ENCODE data around the gene DOK7.

The DOK7 gene

DNA sequence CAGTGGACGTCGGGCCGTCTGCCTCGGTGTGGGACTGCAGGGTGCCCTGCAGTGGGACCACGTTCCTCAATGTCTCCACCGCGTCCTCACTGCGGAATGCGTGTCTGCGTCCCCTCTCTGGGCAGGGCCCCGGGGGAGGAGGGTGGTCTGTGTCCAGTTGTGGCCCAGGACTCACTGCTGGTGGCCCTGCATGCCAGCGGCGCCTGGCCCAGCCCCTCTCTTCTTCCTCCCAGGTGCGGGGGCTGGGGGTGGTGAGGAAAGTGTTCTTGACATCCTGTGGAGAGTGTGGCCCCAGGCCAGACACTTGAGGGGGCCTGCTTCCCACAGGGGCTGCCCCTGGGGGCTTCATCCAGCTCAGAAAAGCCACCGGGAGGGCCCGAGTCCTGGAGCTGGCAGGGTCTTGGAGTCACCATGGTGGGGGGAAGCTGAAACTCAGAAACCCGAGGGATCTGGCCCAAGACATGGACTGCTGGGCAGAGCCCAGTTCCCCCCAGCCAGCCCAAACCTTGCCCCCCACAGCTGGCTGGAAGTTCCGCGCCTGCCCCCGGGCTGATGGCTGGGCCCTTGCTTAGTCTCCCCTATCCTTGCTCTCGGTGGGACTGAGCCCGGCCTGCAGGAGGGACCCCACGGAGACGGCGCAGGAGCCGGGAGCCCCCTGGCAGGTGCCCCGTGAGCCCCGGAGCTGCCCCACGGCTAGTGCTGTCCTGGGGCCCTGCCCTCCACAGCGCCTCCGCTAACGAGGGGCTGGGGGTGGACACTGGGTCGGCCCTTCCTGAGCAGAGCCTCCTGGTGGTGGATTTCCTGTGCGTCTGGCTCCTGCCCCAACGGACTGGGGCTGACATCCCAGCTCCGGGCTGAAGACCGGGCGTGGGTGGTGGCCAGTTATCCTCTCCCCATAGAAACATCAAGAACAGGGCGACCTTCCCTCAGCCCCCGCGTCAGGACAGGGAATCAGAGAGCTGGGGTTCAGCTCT lies 2.9 kb downstream of the DOK7 start:
- Histone ChIP-seq H3K27me3 (ENCODE audit: control insufficient read depth, insufficient read depth, low read length) (peaks cover 55% of the 10 kb centered on the region), H3K4me1 (ENCODE audit: control insufficient read depth, insufficient read depth, low read length) (no peaks in the 10 kb centered on the region), H3K36me3 (ENCODE audit: control insufficient read depth, insufficient read depth, low read length) (no peaks in the 10 kb centered on the region), H3K4me3 (ENCODE audit: low read depth, low read length) (no peak overlapping the region), H3K9me3 (ENCODE audit: control insufficient read depth, insufficient read depth, low read length) (no peaks in the 10 kb centered on the region; the same call in 1 of the 2 replicates), H3K27ac (ENCODE audit: low read depth, low read length) (no peak overlapping the region), H3K9ac (ENCODE audit: low read depth, low read length) (no peak overlapping the region)

DNA sequence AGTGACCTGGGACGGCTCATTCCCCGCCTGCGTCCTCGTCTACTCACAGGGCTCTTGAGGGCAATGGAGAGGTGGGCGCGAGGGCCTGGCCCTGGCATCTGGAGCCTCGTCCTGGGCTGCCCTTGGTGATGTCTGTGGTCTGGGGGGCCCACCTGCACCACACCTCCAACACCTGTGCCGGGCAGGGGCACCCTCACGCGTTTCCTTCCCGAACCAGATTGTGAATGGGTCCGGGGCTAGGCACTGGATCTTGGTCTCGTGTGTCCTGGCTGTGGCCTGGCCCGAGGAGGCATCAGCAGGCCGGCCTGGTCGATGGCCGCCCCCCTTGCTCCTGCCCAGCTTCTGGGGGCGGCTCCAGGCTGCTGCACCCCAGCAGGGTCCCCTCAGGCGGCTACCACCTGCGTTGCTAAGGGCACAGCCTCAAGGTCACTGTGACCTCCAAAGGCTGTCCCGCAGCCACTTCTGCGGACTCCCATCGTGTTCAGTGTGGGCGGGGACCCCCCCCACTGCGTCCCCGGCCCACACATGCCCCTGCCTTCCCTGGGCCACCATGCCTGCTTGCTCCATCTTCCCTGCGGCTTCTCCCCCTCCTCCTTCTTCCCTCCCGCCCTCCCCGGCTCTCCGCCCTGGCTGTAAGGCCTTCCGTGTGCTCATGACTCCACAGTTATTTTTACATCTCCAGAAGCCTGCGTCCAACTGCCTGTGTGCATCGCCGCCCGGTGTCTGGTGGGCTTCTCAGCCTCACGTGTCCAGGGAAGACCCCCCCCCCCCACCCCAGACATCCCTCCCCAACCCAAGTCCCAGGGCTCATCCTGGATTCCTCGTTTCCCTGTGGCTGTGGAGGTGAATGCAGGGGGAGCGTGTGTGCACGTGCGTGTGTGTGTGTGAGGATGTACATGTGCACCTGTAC lies 3.8 kb downstream of the DOK7 start:
- H3K27me3 ChIP-seq (ENCODE audit: control insufficient read depth, insufficient read depth, low read length), result peaks cover 52% of the 10 kb centered on the region

DNA sequence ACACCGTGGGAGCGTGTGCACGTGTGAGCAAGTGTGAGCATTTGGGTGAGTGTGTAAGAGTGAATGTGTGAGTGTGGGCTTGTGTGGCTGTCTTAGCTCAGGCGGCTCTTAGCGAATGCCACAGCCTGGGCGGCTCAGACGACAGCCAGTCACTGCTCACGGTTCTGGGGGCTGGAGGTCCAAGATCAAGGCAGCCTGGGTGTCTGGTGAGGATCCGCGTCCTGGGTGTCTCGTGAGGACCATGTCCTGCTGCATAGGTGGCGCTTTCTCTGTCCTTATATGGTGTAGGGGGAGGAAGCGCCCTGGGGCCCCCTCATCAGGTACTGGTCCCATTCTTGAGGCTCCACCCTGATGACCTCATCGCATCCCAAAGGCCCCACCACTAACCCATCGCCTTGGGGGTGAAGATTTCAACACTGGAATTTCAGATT lies 4.5 kb downstream of the DOK7 start:
- no peak overlapping the region for H3K9ac ChIP-seq (ENCODE audit: low read depth, low read length)
- no peak overlapping the region for H3K4me3 ChIP-seq (ENCODE audit: low read depth, low read length)
- H3K4me1 ChIP-seq (ENCODE audit: control insufficient read depth, insufficient read depth, low read length), result no peaks in the 10 kb centered on the region
- no peaks in the 10 kb centered on the region for H3K36me3 ChIP-seq (ENCODE audit: control insufficient read depth, insufficient read depth, low read length)
- H3K27me3 ChIP-seq (ENCODE audit: control insufficient read depth, insufficient read depth, low read length), result peaks cover 51% of the 10 kb centered on the region
- no peaks in the 10 kb centered on the region; the same call in 1 of the 2 replicates for H3K9me3 ChIP-seq (ENCODE audit: control insufficient read depth, insufficient read depth, low read length)
- H3K27ac ChIP-seq (ENCODE audit: low read depth, low read length), result no peak overlapping the region

More for the DNA sequence above, 3.8 kb downstream of the DOK7 start:
- Histone ChIP-seq H3K27ac (ENCODE audit: low read depth, low read length) (no peak overlapping the region), H3K4me1 (ENCODE audit: control insufficient read depth, insufficient read depth, low read length) (no peaks in the 10 kb centered on the region), H3K9ac (ENCODE audit: low read depth, low read length) (no peak overlapping the region), H3K9me3 (ENCODE audit: control insufficient read depth, insufficient read depth, low read length) (no peaks in the 10 kb centered on the region; the same call in 1 of the 2 replicates), H3K36me3 (ENCODE audit: control insufficient read depth, insufficient read depth, low read length) (no peaks in the 10 kb centered on the region), H3K4me3 (ENCODE audit: low read depth, low read length) (no peak overlapping the region)

DNA sequence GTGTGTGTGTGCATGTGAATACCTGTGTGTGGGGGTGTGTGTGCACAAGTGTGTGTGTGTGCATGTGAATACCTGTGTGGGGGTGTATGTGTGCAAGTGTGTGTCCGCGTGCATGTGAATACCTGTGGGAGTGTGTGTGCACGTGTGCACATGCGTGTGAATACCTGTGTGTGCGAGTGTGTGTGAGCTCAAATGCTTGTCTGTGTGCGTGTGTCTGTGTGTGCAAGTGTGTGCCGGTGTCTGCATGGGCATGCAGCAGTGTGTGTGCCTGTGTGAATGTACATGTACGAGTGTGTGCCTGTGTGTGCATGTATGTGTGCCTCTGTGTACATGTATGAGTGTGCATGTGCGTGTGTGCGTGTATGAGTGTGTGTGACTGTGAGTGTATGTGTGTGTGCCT lies 5.0 kb downstream of the DOK7 start:
- Histone ChIP-seq H3K9ac (ENCODE audit: low read depth, low read length) (no peak overlapping the region), H3K36me3 (ENCODE audit: control insufficient read depth, insufficient read depth, low read length) (no peaks in the 10 kb centered on the region), H3K4me1 (ENCODE audit: control insufficient read depth, insufficient read depth, low read length) (no peaks in the 10 kb centered on the region; the same call in 1 of the 2 replicates), H3K9me3 (ENCODE audit: control insufficient read depth, insufficient read depth, low read length) (no peaks in the 10 kb centered on the region; the same call in 1 of the 2 replicates), H3K27ac (ENCODE audit: low read depth, low read length) (no peak overlapping the region), H3K4me3 (ENCODE audit: low read depth, low read length) (no peak overlapping the region), H3K27me3 (ENCODE audit: control insufficient read depth, insufficient read depth, low read length) (peaks cover 53% of the 10 kb centered on the region)

DNA sequence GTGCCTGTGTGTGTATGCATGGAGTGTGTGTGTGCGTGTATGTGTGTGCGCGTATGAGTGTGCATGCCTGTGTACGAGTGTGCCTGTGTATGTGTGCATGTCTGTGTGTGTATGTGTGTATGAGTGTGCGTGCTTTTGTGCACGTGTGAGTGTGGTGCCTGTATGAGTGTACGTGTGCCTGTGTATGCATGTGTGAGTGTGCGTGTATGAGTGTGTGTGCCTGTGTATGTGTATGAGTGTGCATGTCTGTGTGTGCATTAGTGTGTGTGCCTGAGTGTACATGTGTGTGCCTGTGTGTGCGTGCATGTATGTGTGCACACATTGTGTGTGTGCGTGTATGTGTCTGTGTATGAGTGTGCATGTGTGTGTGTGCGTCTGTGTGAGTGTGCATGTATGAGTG lies 5.7 kb downstream of the DOK7 start:
- Histone ChIP-seq H3K27me3 (ENCODE audit: control insufficient read depth, insufficient read depth, low read length) (peaks cover 49% of the 10 kb centered on the region), H3K4me3 (ENCODE audit: low read depth, low read length) (no peak overlapping the region), H3K36me3 (ENCODE audit: control insufficient read depth, insufficient read depth, low read length) (no peaks in the 10 kb centered on the region), H3K27ac (ENCODE audit: low read depth, low read length) (no peak overlapping the region), H3K4me1 (ENCODE audit: control insufficient read depth, insufficient read depth, low read length) (no peaks in the 10 kb centered on the region; the same call in 1 of the 2 replicates), H3K9ac (ENCODE audit: low read depth, low read length) (no peak overlapping the region), H3K9me3 (ENCODE audit: control insufficient read depth, insufficient read depth, low read length) (no peaks in the 10 kb centered on the region; the same call in 1 of the 2 replicates)

DNA sequence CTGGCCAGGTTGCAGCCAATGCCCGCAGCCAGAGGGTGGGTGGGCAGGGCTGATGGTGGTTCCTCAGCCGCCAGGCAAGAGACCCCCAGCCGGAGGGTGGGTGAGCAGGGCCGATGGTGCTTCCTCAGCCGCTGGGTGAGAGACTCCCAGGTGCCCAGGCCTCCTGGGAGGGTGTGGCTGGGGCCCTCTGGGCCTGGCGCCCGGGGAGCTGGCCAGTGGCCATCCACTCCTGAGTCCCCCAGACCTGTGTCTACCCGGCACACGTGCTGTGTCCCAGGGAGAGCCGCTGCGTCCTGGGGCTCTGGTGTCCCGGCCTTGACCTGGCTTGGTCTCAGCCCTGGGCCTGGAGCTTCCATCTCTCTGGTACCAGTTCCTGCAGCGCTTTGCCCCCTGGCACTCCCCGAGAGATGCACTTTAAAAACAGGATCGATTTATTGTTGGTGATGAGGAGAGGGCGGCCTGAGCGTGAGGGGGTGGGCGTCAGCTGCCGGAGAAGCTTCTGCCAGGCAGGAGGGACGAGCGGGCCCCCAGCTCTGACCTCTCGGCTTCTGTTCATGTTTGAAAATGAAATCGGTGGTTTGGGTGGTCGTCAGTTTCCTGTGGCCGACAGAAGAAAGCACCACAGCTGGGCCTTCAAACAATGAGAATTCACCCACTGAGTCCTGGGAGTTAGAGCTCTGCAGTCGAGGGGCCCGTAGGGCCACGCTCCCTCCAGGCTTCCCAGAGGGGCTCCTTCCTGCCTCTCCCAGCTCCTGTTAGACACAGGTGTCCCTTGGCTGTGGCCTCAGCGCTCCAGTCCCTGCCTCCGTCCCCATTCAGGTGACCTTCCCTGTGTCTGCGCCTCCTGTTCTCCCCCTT lies 6.5 kb downstream of the DOK7 start:
- Histone ChIP-seq H3K27me3 (ENCODE audit: control insufficient read depth, insufficient read depth, low read length) (peaks cover 47% of the 10 kb centered on the region), H3K4me3 (ENCODE audit: low read depth, low read length) (no peak overlapping the region), H3K4me1 (ENCODE audit: control insufficient read depth, insufficient read depth, low read length) (no peaks in the 10 kb centered on the region; the same call in 1 of the 2 replicates), H3K9me3 (ENCODE audit: control insufficient read depth, insufficient read depth, low read length) (no peaks in the 10 kb centered on the region; the same call in 1 of the 2 replicates), H3K27ac (ENCODE audit: low read depth, low read length) (no peak overlapping the region), H3K36me3 (ENCODE audit: control insufficient read depth, insufficient read depth, low read length) (no peaks in the 10 kb centered on the region), H3K9ac (ENCODE audit: low read depth, low read length) (no peak overlapping the region)

DNA sequence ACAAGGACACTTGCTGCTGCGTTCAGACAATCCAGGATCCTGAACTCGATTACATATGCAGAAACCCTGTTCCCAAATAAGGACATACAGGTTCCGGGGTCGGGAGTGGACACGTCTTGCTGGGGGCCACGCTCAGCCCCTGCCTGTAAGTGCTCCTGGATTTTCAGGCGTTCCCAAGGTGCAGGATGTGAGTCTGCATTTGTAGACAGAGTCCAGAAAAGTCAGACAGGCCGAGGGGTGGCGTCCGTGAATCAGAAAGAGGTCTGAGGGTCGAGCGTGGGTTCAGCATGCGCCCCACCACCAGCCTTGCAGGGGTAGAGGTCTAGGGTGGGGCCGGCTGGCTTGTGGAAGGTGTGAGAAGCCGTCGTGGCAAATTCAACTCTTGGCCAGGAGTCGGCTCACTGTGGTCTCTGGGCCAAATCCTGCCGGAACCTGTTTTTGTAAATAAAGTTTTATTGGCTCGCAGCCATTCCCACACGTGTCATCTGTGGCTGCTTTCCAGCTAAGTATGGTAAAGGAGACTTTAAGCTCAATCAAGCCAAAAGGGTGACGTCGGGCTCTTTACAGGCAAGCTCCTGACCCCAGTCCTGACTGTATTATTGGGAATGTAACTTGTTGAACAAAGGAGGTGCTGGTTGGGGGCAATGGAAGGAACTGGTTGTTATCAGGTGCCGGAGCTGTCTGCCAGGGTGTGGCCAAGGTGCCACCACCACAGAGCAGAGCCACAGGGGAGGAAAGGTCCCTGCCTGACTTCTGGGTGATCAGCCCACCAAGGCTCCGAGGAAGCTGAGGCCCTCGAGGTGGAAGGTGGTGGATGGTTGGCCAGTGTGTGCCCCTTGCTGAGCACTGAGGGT lies 7.4 kb downstream of the DOK7 start:
- H3K4me1 ChIP-seq (ENCODE audit: control insufficient read depth, insufficient read depth, low read length), result no peaks in the 10 kb centered on the region; the same call in 1 of the 2 replicates
- no peaks in the 10 kb centered on the region for H3K36me3 ChIP-seq (ENCODE audit: control insufficient read depth, insufficient read depth, low read length)
- H3K9ac ChIP-seq (ENCODE audit: low read depth, low read length), result no peak overlapping the region
- H3K27me3 ChIP-seq (ENCODE audit: control insufficient read depth, insufficient read depth, low read length), result peaks cover 47% of the 10 kb centered on the region
- H3K27ac ChIP-seq (ENCODE audit: low read depth, low read length), result no peak overlapping the region
- H3K9me3 ChIP-seq (ENCODE audit: control insufficient read depth, insufficient read depth, low read length), result no peaks in the 10 kb centered on the region; the same call in 1 of the 2 replicates
- no peak overlapping the region for H3K4me3 ChIP-seq (ENCODE audit: low read depth, low read length)

DNA sequence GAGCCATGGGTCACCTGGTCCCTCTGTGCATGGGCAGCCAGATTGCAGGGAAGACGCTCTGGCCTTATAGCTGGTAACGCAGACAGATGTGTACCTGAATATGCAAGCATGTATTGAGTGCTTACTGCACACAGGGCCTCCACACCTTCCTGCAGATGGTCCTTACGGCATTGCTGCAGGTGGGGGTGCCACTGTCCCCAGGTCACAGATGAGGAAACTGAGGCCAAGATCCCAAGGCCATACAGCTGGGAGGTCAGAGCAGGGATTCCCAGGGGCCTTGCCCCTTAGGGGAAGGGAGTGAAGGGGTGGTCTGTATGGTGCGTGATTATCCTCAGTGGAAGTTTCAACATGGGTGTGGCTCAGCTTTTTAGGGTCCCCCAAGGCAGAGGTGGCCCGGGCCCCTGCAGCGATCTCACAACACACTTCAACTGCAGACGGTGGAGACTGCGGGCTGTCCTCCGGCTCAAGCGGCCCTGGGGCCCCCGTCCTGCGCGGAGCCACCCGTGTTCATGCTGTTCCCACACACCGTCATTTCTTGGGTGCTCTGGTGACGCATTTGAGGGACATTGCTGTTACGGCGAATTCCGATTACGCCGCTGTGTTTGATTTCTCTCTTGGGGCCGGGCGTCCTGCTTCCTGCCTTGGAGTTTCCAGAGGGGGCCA lies 8.1 kb downstream of the DOK7 start:
- H3K4me3 ChIP-seq (ENCODE audit: low read depth, low read length), result no peak overlapping the region
- H3K27me3 ChIP-seq (ENCODE audit: control insufficient read depth, insufficient read depth, low read length), result peaks cover 48% of the 10 kb centered on the region

DNA sequence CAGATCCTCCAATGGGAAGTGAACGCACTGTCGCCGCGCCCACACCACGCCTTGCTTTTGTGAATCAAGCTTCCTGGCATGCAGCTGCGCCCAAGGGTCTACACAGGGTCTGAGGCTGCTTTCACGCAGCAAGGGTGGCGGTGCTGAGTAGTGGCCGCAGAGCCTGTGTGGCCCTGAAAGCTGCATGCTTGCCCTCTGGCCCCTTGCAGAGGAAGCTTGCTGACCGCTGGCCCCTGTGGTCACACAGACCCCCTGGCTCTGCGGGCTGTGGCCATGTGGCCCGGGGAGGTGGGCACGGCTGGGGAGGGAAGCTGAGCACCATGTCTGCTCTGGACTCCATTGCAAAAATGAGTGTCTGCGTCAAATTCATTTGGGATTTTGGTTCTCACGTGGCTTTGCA lies 8.8 kb downstream of the DOK7 start:
- H3K27me3 ChIP-seq (ENCODE audit: control insufficient read depth, insufficient read depth, low read length), result peaks cover 51% of the 10 kb centered on the region
- no peak overlapping the region for H3K4me3 ChIP-seq (ENCODE audit: low read depth, low read length)
- H3K36me3 ChIP-seq (ENCODE audit: control insufficient read depth, insufficient read depth, low read length), result no peaks in the 10 kb centered on the region
- H3K9me3 ChIP-seq (ENCODE audit: control insufficient read depth, insufficient read depth, low read length), result no peaks in the 10 kb centered on the region; the same call in 1 of the 2 replicates
- no peak overlapping the region for H3K9ac ChIP-seq (ENCODE audit: low read depth, low read length)
- H3K27ac ChIP-seq (ENCODE audit: low read depth, low read length), result no peak overlapping the region
- H3K4me1 ChIP-seq (ENCODE audit: control insufficient read depth, insufficient read depth, low read length), result no peaks in the 10 kb centered on the region; the same call in 1 of the 2 replicates

More for the DNA sequence above, 8.1 kb downstream of the DOK7 start:
- Histone ChIP-seq H3K4me1 (ENCODE audit: control insufficient read depth, insufficient read depth, low read length) (no peaks in the 10 kb centered on the region; the same call in 1 of the 2 replicates), H3K36me3 (ENCODE audit: control insufficient read depth, insufficient read depth, low read length) (no peaks in the 10 kb centered on the region), H3K9me3 (ENCODE audit: control insufficient read depth, insufficient read depth, low read length) (no peaks in the 10 kb centered on the region; the same call in 1 of the 2 replicates), H3K9ac (ENCODE audit: low read depth, low read length) (no peak overlapping the region), H3K27ac (ENCODE audit: low read depth, low read length) (no peak overlapping the region)
